Uterus (tissue), 4 donors: ENCODE data around the gene RNASEH1. TPM values are rescaled to one million over a fixed set of nuclear protein-coding genes. Genes with fewer than 3 reads are reported as not detected.

ENCODE experiments used
- DNase-seq, 2 donors: peaks; one replicate each; pipeline ENCODE4 v3.0.0-alpha.2; 2019 to 2020
- H3K27ac ChIP-seq, 2 donors: fragments of 200-600 bp; sonication (generic); 1 replicate in 1 of 2; 2 replicates in 1 of 2; pipeline ENCODE4 v1.5.1; 2016 to 2018
- H3K27me3 ChIP-seq, 2 donors: fragments of 200-600 bp; sonication (generic); one replicate each; pipeline ENCODE4 v1.5.1; 2018 to 2019; ENCODE audit warnings: control low read depth in 1 of 2
- H3K36me3 ChIP-seq, 2 donors: fragments of 200-600 bp; sonication (generic); one replicate each; pipeline ENCODE4 v1.5.1; 2019; ENCODE audit warnings: control low read depth in 1 of 2
- H3K4me1 ChIP-seq, 2 donors: fragments of 200-600 bp; sonication (generic); one replicate each; pipeline ENCODE4 v1.5.1; 2018 to 2019; ENCODE audit warnings: control low read depth in 1 of 2
- H3K4me3 ChIP-seq, 2 donors: fragments of 200-600 bp; sonication (generic); 1 replicate in 1 of 2; 2 replicates in 1 of 2; pipeline ENCODE4 v1.5.1; 2018 to 2019; ENCODE audit warnings: mild to moderate bottlenecking in 1 of 2
- H3K9me3 ChIP-seq, 2 donors: fragments of 200-600 bp; sonication (generic); one replicate each; pipeline ENCODE4 v1.5.1; 2019; ENCODE audit warnings: control low read depth in 1 of 2
- CTCF ChIP-seq, 4 experiments: fragments of 200-600 bp in 2 of 4; fragments of 450-650 bp in 2 of 4; sonication (generic) in 2 of 4; IDR thresholded peaks; one replicate each; pipeline ENCODE4 v1.5.1; 2016 to 2019; ENCODE audit warnings: antibody characterized with exemption in 4 of 4, mild to moderate bottlenecking in 2 of 4, moderate library complexity in 1 of 4
- POLR2A ChIP-seq, 2 donors: fragments of 450-650 bp; IDR thresholded peaks; one replicate each; pipeline ENCODE4 v1.6.1; 2016; ENCODE audit warnings: antibody characterized with exemption in 2 of 2, mild to moderate bottlenecking in 1 of 2, moderate library complexity in 1 of 2
- intact Hi-C: fragments of 100-400 bp; cut with DNase I; formaldehyde crosslinking; loops from one replicate; pipeline ENCODE4 v1.15.1; 2023; ENCODE audit warnings: low total_unique reads
- total RNA-seq, 4 donors: library from RNA; depleted of rRNA in 3 of 4; stranded (reverse); fragments of >200 nt in 3 of 4; gene quantifications; one replicate each; pipeline versions ENCODE4 v1.1.0 to v1.2.4, GENCODE V29; 2014 to 2023
- donor health status: DM: yes; HTN: yes; CAD: no.

The RNASEH1 gene
- total RNA-seq, 4 donors from 2014 or later, result 4.1 to 28.6 (median 15.2) TPM

GRCh38 chr2:3563521-3563976 lies 5.4 kb upstream of the RNASEH1 start:
- intact Hi-C loops, result no loop called here
- Histone ChIP-seq H3K27me3 (no peaks in the 10 kb centered on the region), H3K36me3 (no peaks in the 10 kb centered on the region), H3K9me3 (no peaks in the 10 kb centered on the region), H3K4me1 (no peaks in the 10 kb centered on the region), H3K4me3 (no peak overlapping the region), H3K27ac (no peak overlapping the region)
- TF ChIP-seq CTCF (IDR thresholded peaks at IDR 0.05) (no peak), POLR2A (IDR thresholded peaks at IDR 0.05) (no peak)
- DNase-seq, result no peak

- TF ChIP-seq POLR2A (IDR thresholded peaks at IDR 0.05) (no peak), CTCF (IDR thresholded peaks at IDR 0.05) (no peak)
- peak overlapping the region; percentile 98 to 99 for H3K4me3 ChIP-seq
- H3K27me3 ChIP-seq, result no peaks in the 10 kb centered on the region
- H3K27ac ChIP-seq, result peak overlapping the region; percentile 90 to 95
- H3K9me3 ChIP-seq, result no peaks in the 10 kb centered on the region
- no peaks in the 10 kb centered on the region for H3K4me1 ChIP-seq
- DNase-seq, result no peak
- no peaks in the 10 kb centered on the region for H3K36me3 ChIP-seq
- intact Hi-C loops, result no loop called here
These were observed 411 bp downstream of the RNASEH1 start for GRCh38 chr2:3557639-3558204.

- Histone ChIP-seq H3K27ac (no peak overlapping the region), H3K4me1 (no peaks in the 10 kb centered on the region), H3K36me3 (no peaks in the 10 kb centered on the region), H3K9me3 (no peaks in the 10 kb centered on the region), H3K4me3 (no peak overlapping the region), H3K27me3 (no peaks in the 10 kb centered on the region)
- TF ChIP-seq CTCF (IDR thresholded peaks at IDR 0.05) (no peak), POLR2A (IDR thresholded peaks at IDR 0.05) (no peak)
- DNase-seq, result no peak
- intact Hi-C loops, result no loop called here
These were observed 4.2 kb downstream of the RNASEH1 start for GRCh38 chr2:3553946-3554345.

GRCh38 chr2:3547915-3548314 lies 10.2 kb downstream of the RNASEH1 start:
- Histone ChIP-seq H3K36me3 (no peaks in the 10 kb centered on the region), H3K27ac (no peak overlapping the region), H3K9me3 (no peaks in the 10 kb centered on the region), H3K4me3 (no peak overlapping the region), H3K27me3 (no peaks in the 10 kb centered on the region), H3K4me1 (no peaks in the 10 kb centered on the region)
- no peak for TF ChIP-seq CTCF (IDR thresholded peaks at IDR 0.05)
- intact Hi-C loops, result no loop called here
- no peak for DNase-seq

GRCh38 chr2:3545788-3546478 lies 12.2 kb downstream of the RNASEH1 start:
- H3K9me3 ChIP-seq, result no peaks in the 10 kb centered on the region
- H3K4me3 ChIP-seq, result no peak overlapping the region
- H3K4me1 ChIP-seq, result no peaks in the 10 kb centered on the region
- no peaks in the 10 kb centered on the region for H3K36me3 ChIP-seq
- intact Hi-C loops, result no loop called here
- TF ChIP-seq CTCF (IDR thresholded peaks at IDR 0.05), result no peak
- TF ChIP-seq POLR2A (IDR thresholded peaks at IDR 0.05), result no peak
- no peaks in the 10 kb centered on the region for H3K27me3 ChIP-seq
- no peak overlapping the region for H3K27ac ChIP-seq
- no peak for DNase-seq
